Stimulated activated CD8-positive, alpha-beta memory T cell treated with anti-CD3 and anti-CD28 coated beads, Interleukin-2, amount 100 ng/mL, for 48 hours (primary cell): Measurements from ENCODE around the gene GSTP1.
"Not testable (repeated sequence)": the region's sequence is repeated elsewhere in the genome, so short reads cannot be mapped to it uniquely, and the experiment has no call there.

Source experiments
- DNase-seq, 2 donors: peaks; one replicate each; pipeline ENCODE4 v3.0.0-alpha.2; 2020; ENCODE audit warnings: low read depth in 2 of 2

GSTP1 gene

DNA sequence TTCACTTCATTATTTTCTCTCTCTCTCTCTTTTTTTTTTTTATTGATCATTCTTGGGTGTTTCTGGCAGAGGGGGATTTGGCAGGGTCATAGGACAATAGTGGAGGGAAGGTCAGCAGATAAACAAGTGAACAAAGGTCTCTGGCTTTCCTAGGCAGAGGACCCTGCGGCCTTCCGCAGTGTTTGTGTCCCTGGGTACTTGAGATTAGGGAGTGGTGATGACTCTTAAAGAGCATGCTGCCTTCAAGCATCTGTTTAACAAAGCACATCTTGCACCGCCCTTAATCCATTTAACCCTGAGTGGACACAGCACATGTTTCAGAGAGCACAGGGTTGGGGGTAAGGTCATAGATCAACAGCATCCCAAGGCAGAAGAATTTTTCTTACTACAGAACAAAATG lies 13.8 kb downstream of the GSTP1 start:
- not testable (repeated sequence) for DNase-seq

GRCh38 chr11:67597963-67598362 lies 14.4 kb downstream of the GSTP1 start:
- DNase-seq: not testable (repeated sequence)

- no peak for DNase-seq
These were observed 15.5 kb downstream of the GSTP1 start for GRCh38 chr11:67599149-67599548.

- no peak for DNase-seq
These were observed 16.9 kb downstream of the GSTP1 start for GRCh38 chr11:67600324-67601029.

DNA sequence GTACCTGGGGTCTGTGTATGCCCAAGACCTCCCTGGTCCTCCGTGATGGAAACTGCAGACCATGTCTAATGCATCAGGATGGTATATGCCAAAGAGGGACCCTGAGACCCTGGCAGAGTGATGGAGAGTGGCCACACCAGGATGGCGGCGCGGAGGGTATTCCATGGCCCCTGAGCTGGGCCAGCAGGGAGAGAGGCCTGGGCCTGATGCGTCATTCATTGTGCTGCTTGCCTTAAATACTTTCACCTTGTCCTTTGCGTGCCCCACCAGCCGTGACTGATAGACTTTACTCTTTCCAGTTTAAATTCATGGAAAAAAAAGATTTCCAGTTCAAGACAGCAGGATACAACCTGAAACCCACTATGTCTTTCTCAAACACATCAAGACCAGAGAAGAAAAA lies 17.5 kb downstream of the GSTP1 start:
- no peak for DNase-seq

DNA sequence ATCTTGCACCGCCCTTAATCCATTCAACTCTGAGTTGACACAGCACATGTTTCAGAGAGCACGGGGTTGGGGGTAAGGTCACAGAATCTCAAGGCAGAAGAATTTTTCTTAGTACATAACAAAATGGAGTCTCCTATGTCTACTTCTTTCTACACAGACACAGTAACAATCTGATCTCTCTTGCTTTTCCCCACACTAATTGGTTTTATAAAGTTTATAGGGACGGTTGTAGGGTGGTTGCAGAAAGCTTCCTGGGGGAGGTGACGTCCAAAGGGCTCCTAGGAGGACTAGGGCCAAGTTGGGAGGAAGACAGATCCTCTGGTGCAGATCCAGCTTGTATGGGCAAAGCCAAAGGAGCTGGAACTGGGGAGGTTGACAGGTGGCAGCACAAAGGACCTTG lies 20.5 kb downstream of the GSTP1 start:
- DNase-seq: not testable (repeated sequence)

DNA sequence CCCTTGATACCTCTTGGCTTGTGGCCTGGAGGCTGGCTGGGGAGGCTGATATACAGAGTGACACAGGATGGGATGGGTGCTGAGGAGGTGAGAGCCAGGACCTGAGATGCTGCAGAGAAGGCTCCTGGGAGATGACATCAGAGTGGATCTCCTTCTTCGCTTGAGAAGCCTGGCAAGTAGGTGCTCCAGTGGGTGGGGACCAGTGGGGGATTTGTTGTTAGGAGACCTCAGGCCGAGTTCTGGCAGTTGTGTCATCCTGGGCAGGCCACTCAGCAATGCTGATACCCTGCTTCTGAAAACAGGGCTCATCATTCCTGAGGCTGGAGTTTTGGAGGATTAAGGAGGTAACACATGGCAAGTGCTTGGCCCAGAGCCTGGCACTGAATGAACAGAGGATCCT lies 21.2 kb downstream of the GSTP1 start:
- DNase-seq: no peak

DNA sequence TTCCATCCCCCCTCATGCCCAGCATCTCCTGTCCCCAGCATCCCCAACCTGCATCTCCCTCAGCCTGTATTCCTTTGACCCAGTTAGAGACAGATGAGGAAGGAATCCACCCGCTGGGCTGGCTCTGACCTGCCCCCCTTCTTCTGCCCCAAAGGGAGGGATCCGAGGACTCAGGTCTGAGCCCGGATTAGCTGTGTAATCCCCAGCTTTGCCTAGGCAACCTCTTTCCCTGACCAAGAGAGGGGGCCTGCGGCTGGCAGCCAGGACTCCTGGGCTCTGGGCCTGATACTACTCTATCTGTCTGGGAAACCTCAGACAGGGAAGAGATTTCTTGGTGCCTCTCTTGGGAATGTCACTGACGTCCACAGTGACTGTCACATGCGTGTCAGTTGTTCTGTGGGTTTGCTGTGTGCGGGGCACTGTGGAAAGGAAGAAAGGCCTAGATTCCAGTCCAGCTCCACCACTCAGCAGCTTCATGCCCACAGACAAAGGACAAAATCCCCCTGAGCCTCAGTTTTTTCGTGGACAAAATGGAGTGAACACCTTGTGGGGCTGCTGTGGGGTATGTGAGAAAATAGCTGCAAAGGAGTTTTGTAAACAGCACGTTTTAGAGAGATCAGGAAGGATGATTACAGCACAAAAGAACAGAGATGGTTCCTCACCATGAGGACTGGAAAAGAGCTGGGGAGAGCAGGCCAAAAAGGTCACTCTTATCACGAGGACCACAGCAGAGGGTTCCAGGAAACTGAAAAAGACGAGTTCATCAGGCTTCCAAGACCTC lies 21.8 kb downstream of the GSTP1 start:
- no peak for DNase-seq

- DNase-seq: no peak
These were observed 22.5 kb downstream of the GSTP1 start for GRCh38 chr11:67606093-67606491.

DNA sequence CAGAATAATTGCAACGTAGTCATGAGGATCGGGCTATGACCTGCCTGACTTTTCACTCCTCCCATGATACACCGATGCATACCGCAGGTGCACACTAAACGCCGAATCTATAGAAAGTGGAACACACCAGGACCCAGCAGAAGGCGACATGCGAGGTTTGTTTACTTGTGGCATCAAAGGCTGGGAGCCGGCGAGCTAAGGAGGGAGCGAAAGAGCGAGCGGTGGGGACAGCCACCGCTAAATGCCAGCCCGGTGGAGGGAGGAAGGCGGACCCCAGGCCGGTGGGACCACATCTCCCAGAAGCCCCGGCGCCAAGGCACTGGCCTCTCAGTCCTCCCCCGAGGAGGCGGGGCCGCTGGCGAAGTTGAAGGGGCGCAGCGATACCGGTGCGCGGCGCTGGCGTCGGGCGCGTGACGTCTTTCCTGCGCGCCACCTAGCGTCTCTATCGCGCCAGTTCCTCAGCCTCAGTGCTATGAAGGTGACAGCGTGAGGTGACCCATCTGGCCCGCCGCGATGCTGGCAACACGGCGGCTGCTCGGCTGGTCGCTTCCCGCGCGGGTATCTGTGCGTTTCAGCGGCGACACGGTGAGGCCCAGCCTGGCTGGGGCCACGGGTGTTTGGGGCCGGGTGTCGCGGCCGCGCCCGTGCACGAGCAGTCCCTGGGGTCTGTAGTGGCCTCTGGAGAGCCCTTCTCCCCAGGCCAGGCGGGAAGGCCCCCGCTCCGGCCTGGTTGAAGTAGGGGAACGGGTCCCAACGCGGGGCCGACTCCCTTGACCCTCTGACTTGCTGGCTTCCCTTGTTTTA lies 23.1 kb downstream of the GSTP1 start, which contains the start of gene NDUFV1:
NDUFV1 (plus strand) TSS at position 445 of the 804 bp plus-strand sequence; CDS start at position 514, 69 bp downstream.
- peak; percentile 96 for DNase-seq

GRCh38 chr11:67607507-67607906 lies 23.9 kb downstream of the GSTP1 start:
- no peak for DNase-seq

DNA sequence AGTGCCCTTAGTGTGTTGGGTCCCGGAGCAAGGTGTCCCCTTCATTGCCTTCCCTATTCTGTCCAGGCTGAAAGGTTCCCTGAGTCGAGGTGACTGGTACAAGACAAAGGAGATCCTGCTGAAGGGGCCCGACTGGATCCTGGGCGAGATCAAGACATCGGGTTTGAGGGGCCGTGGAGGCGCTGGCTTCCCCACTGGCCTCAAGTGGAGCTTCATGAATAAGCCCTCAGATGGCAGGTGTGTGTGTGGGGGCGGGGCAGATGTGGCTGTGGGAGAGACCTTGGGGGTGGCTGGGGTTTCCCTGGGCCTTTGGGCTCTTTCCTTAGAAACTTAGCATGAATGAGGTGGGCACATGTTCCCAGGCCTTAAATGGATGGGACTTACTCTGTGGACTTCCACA lies 24.9 kb downstream of the GSTP1 start:
- no peak for DNase-seq

- DNase-seq: no peak
These were observed 25.7 kb downstream of the GSTP1 start for GRCh38 chr11:67609316-67609715.

GRCh38 chr11:67610302-67610868 lies 26.8 kb downstream of the GSTP1 start:
- DNase-seq: no peak

DNA sequence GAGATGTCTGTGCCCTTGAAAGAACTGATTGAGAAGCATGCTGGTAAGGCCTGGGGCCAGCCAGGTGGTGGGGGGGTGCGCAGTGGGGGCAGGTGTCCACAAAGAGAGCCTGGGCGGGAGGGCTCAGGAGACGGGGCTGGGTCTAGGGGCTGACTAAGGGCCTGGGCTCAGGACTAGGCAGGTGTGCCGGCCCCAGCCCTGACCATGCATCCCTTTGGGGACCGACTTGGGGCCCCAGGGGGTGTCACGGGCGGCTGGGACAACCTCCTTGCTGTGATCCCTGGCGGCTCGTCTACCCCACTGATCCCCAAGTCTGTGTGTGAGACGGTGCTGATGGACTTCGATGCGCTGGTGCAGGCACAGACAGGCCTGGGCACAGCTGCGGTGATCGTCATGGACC lies 27.6 kb downstream of the GSTP1 start:
- DNase-seq: no peak

GRCh38 chr11:67611704-67612587 lies 28.3 kb downstream of the GSTP1 start:
- DNase-seq: no peak

GRCh38 chr11:67612751-67613150 lies 29.1 kb downstream of the GSTP1 start:
- DNase-seq: no peak

GRCh38 chr11:67613313-67613959 lies 29.8 kb downstream of the GSTP1 start:
- DNase-seq: no peak

GRCh38 chr11:67613960-67614715 lies 30.5 kb downstream of the GSTP1 start:
- peak; percentile 70 to 73 for DNase-seq
